ENCODE data around the gene SPATA4. TPM values are rescaled to one million over a fixed set of nuclear protein-coding genes. Genes with fewer than 3 reads are reported as not detected.

Gene SPATA4
- total and polyA plus RNA-seq, 2 donors from 2014 or later, result 0.82 to 1.2 TPM

DNA sequence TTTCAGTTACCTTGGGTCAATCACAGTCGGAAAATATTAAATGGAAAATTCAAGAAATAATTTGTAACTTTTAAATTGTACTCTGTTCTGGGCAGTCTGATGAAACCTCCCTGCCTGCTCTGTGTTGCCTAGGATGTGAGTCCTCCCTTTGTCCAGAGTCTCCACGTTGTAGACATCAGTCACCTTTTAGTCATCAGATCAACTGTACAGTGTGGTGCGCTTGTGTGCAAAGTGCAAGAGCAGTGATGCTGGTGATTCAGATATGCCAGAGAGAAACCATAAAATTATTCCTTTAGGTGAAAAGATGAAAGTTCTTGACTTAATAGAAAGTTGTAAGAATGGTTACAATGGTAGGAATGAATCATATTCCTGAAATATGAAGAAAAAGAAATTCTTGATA, 1.4 kb downstream of the SPATA4 start:
- intact Hi-C loops (cut with DNase I), result no loop called here
- Histone ChIP-seq H3K27me3 (ENCODE audit: control insufficient read depth, insufficient read depth, low read length) (no peaks in the 10 kb centered on the region), H3K36me3 (ENCODE audit: control insufficient read depth in 2 of 3, insufficient read depth in 3 of 3, low read length in 3 of 3) (no peaks in the 10 kb centered on the region), H3K4me3 (ENCODE audit: low read length in 3 of 3) (no peak overlapping the region), H3K27ac (ENCODE audit: low read depth in 2 of 2, low read length in 2 of 2) (no peak overlapping the region), H3K9ac (ENCODE audit: low read length in 3 of 3) (no peak overlapping the region), H3K4me1 (ENCODE audit: control insufficient read depth in 2 of 3, insufficient read depth in 2 of 3, low read depth in 1 of 3, low read length in 3 of 3) (no peaks in the 10 kb centered on the region), H3K9me3 (ENCODE audit: control insufficient read depth in 2 of 3, insufficient read depth in 1 of 3, low read length in 3 of 3) (no peaks in the 10 kb centered on the region)
- FAIRE-seq, result no peak
- TF ChIP-seq, protein P1, sequence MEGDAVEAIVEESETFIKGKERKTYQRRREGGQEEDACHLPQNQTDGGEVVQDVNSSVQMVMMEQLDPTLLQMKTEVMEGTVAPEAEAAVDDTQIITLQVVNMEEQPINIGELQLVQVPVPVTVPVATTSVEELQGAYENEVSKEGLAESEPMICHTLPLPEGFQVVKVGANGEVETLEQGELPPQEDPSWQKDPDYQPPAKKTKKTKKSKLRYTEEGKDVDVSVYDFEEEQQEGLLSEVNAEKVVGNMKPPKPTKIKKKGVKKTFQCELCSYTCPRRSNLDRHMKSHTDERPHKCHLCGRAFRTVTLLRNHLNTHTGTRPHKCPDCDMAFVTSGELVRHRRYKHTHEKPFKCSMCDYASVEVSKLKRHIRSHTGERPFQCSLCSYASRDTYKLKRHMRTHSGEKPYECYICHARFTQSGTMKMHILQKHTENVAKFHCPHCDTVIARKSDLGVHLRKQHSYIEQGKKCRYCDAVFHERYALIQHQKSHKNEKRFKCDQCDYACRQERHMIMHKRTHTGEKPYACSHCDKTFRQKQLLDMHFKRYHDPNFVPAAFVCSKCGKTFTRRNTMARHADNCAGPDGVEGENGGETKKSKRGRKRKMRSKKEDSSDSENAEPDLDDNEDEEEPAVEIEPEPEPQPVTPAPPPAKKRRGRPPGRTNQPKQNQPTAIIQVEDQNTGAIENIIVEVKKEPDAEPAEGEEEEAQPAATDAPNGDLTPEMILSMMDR (IDR thresholded peaks at IDR 0.05; ENCODE audit: borderline replicate concordance, extremely low read depth, insufficient read depth), result no peak
- no peak for DNase-seq

DNA sequence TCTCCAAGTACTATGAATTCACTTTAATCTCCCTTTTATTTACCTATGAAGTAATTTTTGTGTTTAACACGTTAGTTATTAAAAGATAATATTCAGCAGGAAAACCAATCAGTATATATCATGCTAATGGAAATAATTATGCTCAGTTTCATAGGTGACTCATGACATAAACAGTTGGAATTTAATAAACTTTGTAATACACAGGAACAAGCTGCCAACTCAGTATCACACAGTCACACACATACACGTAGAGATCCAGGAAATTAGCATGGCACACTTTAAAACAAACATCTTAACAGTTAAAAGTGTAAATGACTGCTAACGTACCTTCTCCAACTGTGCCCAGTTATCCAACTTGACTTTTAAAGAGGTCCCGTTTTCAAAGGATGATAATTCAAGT, 2.3 kb downstream of the SPATA4 start:
- no peak overlapping the region for H3K9ac ChIP-seq (ENCODE audit: low read length in 3 of 3)
- no peak overlapping the region for H3K27ac ChIP-seq (ENCODE audit: low read depth in 2 of 2, low read length in 2 of 2)
- FAIRE-seq (no peak), DNase-seq (no peak)
- no peaks in the 10 kb centered on the region for H3K36me3 ChIP-seq (ENCODE audit: control insufficient read depth in 2 of 3, insufficient read depth in 3 of 3, low read length in 3 of 3)
- H3K27me3 ChIP-seq (ENCODE audit: control insufficient read depth, insufficient read depth, low read length), result no peaks in the 10 kb centered on the region
- TF ChIP-seq, protein P1 (IDR thresholded peaks at IDR 0.05; ENCODE audit: borderline replicate concordance, extremely low read depth, insufficient read depth), result no peak
- H3K9me3 ChIP-seq (ENCODE audit: control insufficient read depth in 2 of 3, insufficient read depth in 1 of 3, low read length in 3 of 3), result no peaks in the 10 kb centered on the region
- H3K4me3 ChIP-seq (ENCODE audit: low read length in 3 of 3), result no peak overlapping the region
- no peaks in the 10 kb centered on the region for H3K4me1 ChIP-seq (ENCODE audit: control insufficient read depth in 2 of 3, insufficient read depth in 2 of 3, low read depth in 1 of 3, low read length in 3 of 3)
- intact Hi-C loops (cut with DNase I), result no loop called here

DNA sequence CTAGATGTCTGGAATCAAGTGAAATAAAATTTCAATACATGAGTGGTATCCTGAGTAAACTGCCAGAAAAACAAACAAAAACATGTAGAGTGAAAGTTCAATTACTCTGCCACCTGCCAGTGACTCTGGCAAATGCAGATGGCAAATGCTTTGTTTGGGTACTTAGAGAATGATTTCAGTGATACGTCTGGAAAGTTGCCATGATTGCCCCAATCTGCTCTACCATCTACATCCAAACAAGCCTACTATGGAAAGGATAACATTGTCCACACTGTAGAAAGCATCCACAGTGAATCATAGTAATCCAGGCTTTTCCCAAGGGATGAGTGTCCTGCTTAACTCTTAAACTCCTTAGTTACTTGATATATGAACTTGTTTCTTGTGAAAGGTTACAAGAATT, 3.4 kb downstream of the SPATA4 start:
- Histone ChIP-seq H3K9me3 (ENCODE audit: control insufficient read depth in 2 of 3, insufficient read depth in 1 of 3, low read length in 3 of 3) (no peaks in the 10 kb centered on the region), H3K9ac (ENCODE audit: low read length in 3 of 3) (no peak overlapping the region), H3K4me3 (ENCODE audit: low read length in 3 of 3) (no peak overlapping the region), H3K27me3 (ENCODE audit: control insufficient read depth, insufficient read depth, low read length) (no peaks in the 10 kb centered on the region), H3K36me3 (ENCODE audit: control insufficient read depth in 2 of 3, insufficient read depth in 3 of 3, low read length in 3 of 3) (no peaks in the 10 kb centered on the region), H3K27ac (ENCODE audit: low read depth in 2 of 2, low read length in 2 of 2) (no peak overlapping the region), H3K4me1 (ENCODE audit: control insufficient read depth in 2 of 3, insufficient read depth in 2 of 3, low read depth in 1 of 3, low read length in 3 of 3) (no peaks in the 10 kb centered on the region)
- FAIRE-seq (no peak), DNase-seq (no peak)
- TF ChIP-seq, protein P1 (IDR thresholded peaks at IDR 0.05; ENCODE audit: borderline replicate concordance, extremely low read depth, insufficient read depth), result no peak
- intact Hi-C loops (cut with DNase I), result no loop called here
